Measurements from ENCODE around the gene BRD3.
"Not testable (repeated sequence)": the region's sequence is repeated elsewhere in the genome, so short reads cannot be mapped to it uniquely, and the experiment has no call there.

DNA sequence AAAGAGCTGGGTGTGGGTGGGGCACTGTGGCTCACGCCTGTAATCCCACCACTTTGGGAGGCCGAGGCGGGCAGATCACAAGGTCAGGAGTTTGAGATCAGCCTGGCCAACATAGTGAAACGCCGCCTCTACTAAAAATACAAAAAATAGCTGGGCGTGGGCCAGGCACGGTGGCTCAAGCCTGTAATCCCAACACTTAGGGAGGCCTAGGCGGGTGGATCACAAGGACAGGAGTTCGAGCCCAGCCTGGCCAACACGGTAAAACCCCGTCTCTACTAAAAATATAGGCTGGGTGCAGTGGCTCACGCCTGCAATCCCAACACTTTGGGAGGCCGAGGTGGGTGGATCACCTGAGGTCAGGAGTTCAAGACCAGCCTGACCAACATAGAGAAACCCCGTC, 79.1 kb downstream of the BRD3 start:
- TF ChIP-seq, protein P1, sequence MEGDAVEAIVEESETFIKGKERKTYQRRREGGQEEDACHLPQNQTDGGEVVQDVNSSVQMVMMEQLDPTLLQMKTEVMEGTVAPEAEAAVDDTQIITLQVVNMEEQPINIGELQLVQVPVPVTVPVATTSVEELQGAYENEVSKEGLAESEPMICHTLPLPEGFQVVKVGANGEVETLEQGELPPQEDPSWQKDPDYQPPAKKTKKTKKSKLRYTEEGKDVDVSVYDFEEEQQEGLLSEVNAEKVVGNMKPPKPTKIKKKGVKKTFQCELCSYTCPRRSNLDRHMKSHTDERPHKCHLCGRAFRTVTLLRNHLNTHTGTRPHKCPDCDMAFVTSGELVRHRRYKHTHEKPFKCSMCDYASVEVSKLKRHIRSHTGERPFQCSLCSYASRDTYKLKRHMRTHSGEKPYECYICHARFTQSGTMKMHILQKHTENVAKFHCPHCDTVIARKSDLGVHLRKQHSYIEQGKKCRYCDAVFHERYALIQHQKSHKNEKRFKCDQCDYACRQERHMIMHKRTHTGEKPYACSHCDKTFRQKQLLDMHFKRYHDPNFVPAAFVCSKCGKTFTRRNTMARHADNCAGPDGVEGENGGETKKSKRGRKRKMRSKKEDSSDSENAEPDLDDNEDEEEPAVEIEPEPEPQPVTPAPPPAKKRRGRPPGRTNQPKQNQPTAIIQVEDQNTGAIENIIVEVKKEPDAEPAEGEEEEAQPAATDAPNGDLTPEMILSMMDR (IDR thresholded peaks at IDR 0.05; ENCODE audit: insufficient read depth, low read depth, low read length): not testable (repeated sequence)
- not testable (repeated sequence) for TF ChIP-seq EZH2 (IDR thresholded peaks at IDR 0.05; ENCODE audit: insufficient read depth, low read length)

Measured in astrocyte (in vitro differentiated cells and primary cell).